Rectal smooth muscle tissue (tissue), 1 donor: ENCODE results near the gene IRX3.

ENCODE experiments used
- H3K27ac ChIP-seq: one replicate; pipeline ENCODE4 v1.7.0; 2013; ENCODE audit warnings: low read depth, low read length, inconsistent platforms
- H3K27me3 ChIP-seq: one replicate; pipeline ENCODE4 v1.7.0; 2013; ENCODE audit warnings: low read length; ENCODE audit not compliant: control insufficient read depth, insufficient read depth
- H3K36me3 ChIP-seq: one replicate; pipeline ENCODE4 v1.7.0; 2013; ENCODE audit warnings: low read length; ENCODE audit not compliant: control insufficient read depth, insufficient read depth
- H3K4me1 ChIP-seq: one replicate; pipeline ENCODE4 v1.7.0; 2013; ENCODE audit warnings: low read length; ENCODE audit not compliant: control insufficient read depth, insufficient read depth
- H3K4me3 ChIP-seq: one replicate; pipeline ENCODE4 v1.7.0; 2013; ENCODE audit warnings: low read length
- H3K9ac ChIP-seq: one replicate; pipeline ENCODE4 v1.7.0; 2013; ENCODE audit warnings: low read length

Gene IRX3

GRCh38 chr16:54233615-54234014 lies 53.0 kb downstream of the IRX3 start:
- no peak overlapping the region for H3K27ac ChIP-seq
- no peaks in the 10 kb centered on the region for H3K4me1 ChIP-seq
- no peak overlapping the region for H3K4me3 ChIP-seq

More at GRCh38 chr16:54233615-54234014, 53.0 kb downstream of the IRX3 start:
- Histone ChIP-seq H3K36me3 (no peaks in the 10 kb centered on the region), H3K9ac (no peak overlapping the region), H3K27me3 (no peaks in the 10 kb centered on the region)
